Breast epithelium (tissue), 3 donors: Measurements from ENCODE around the gene IFT80.

ENCODE experiments used
- CTCF ChIP-seq, 3 donors: fragments of 450-650 bp; IDR thresholded peaks; one replicate each; pipeline ENCODE4 v1.5.1; 2016 to 2017; ENCODE audit warnings: antibody characterized with exemption in 3 of 3, mild to moderate bottlenecking in 3 of 3, moderate library complexity in 3 of 3
- POLR2A ChIP-seq: fragments of 450-650 bp; IDR thresholded peaks from one replicate; pipeline ENCODE4 v1.6.1; 2016; ENCODE audit warnings: antibody characterized with exemption, mild to moderate bottlenecking, moderate library complexity
- POLR2AphosphoS5 ChIP-seq, 3 donors: sonication (generic); formaldehyde crosslinking; IDR thresholded peaks; one replicate each; pipeline ENCODE4 v1.6.1; 2017; ENCODE audit warnings: antibody characterized with exemption in 3 of 3

GRCh38 chr3:160221019-160221418 is 178.0 kb downstream of the IFT80 start:
- TF ChIP-seq POLR2AphosphoS5 (IDR thresholded peaks at IDR 0.05) (no peak), POLR2A (no peak), CTCF (IDR thresholded peaks at IDR 0.05) (no peak)
